H1 (cell line): ENCODE measurements around the gene STAT4. TPM values are rescaled to one million over a fixed set of nuclear protein-coding genes. Genes with fewer than 3 reads are reported as not detected.

Experiments used
- CTCF ChIA-PET: fragments of 300-600 bp; sonication (Branson Sonifier 250); formaldehyde crosslinking; loops from one replicate; lab custom pipeline; 2021; ENCODE audit not compliant: partially characterized antibody; lab: Charles Lee
- POLR2A ChIA-PET: fragments of 300-600 bp; sonication (Branson Sonifier 250); formaldehyde crosslinking; loops from one replicate; lab custom pipeline; 2021; ENCODE audit warnings: inconsistent platforms; ENCODE audit not compliant: partially characterized antibody; lab: Charles Lee
- DNase-seq, 2 experiments: peaks; one replicate each; pipeline versions ENCODE4 v3.0.0 to v3.0.0-alpha.2; 2010 to 2022; ENCODE audit warnings: low spot score in 2 of 2, low read depth in 1 of 2, mixed read lengths in 1 of 2
- FAIRE-seq: peaks from 2 replicates; lab custom pipeline; 2011; peaks lifted over from hg19 to GRCh38; lab: Jason Lieb, UNC
- H2AFZ ChIP-seq: 2 replicates; pipeline ENCODE4 v1.8.1; 2012; ENCODE audit warnings: low read length, inconsistent platforms
- H2AK5ac ChIP-seq: 2 replicates; pipeline ENCODE4 v1.6.1; 2013; ENCODE audit warnings: low read depth, low read length
- H2BK120ac ChIP-seq: replicated peaks from 2 replicates; pipeline ENCODE3; 2013; ENCODE audit warnings: low read depth, low read length, inconsistent platforms
- H2BK12ac ChIP-seq: 2 replicates; pipeline ENCODE4 v1.6.1; 2013; ENCODE audit warnings: low read depth, low read length
- H2BK15ac ChIP-seq: 2 replicates; pipeline ENCODE4 v1.6.1; 2013; ENCODE audit warnings: low read length
- H2BK20ac ChIP-seq: 2 replicates; pipeline ENCODE4 v1.6.1; 2013; ENCODE audit warnings: low read length
- H2BK5ac ChIP-seq: 2 replicates; pipeline ENCODE4 v1.6.1; 2013; ENCODE audit warnings: low read depth, low read length
- H3K14ac ChIP-seq: 2 replicates; pipeline ENCODE4 v1.6.1; 2013; ENCODE audit warnings: inconsistent platforms; ENCODE audit not compliant: insufficient read length
- H3K18ac ChIP-seq: 2 replicates; pipeline ENCODE4 v1.6.1; 2013; ENCODE audit warnings: low read length; ENCODE audit errors: extremely low read depth
- H3K23ac ChIP-seq: 2 replicates; pipeline ENCODE4 v1.6.1; 2013; ENCODE audit warnings: inconsistent platforms; ENCODE audit not compliant: insufficient read length
- H3K23me2 ChIP-seq: 2 replicates; pipeline ENCODE4 v1.6.1; 2013; ENCODE audit warnings: low read depth, low read length
- H3K27ac ChIP-seq: 2 replicates; pipeline ENCODE4 v1.6.1; 2011; ENCODE audit warnings: low read depth, low read length, inconsistent platforms
- H3K27me3 ChIP-seq, 4 experiments: replicated peaks in 1 of 4; 1 replicate in 1 of 4; 2 replicates in 3 of 4; pipeline versions ENCODE4 v1.6.1 to v1.8.1; 2011 to 2013; ENCODE audit warnings: low read length in 3 of 4, mild to moderate bottlenecking in 3 of 4, inconsistent platforms in 2 of 4, mixed read lengths in 2 of 4, moderate library complexity in 1 of 4; ENCODE audit not compliant: control insufficient read depth in 3 of 4, insufficient read depth in 3 of 4; ENCODE audit errors: extremely low read depth in 1 of 4
- H3K36me3 ChIP-seq, 4 experiments: 2 replicates each; pipeline versions ENCODE4 v1.6.1 to v1.8.1; 2011 to 2013; ENCODE audit warnings: mild to moderate bottlenecking in 4 of 4, low read length in 3 of 4, moderate library complexity in 2 of 4, control low read depth in 1 of 4, inconsistent platforms in 1 of 4; ENCODE audit not compliant: insufficient read depth in 4 of 4, control insufficient read depth in 2 of 4
- H3K4ac ChIP-seq: replicated peaks from 2 replicates; pipeline ENCODE3; 2013; ENCODE audit warnings: low read length, low read depth, mixed read lengths, inconsistent platforms; ENCODE audit not compliant: insufficient read length
- H3K4me1 ChIP-seq, 4 experiments: replicated peaks in 1 of 4; 1 replicate in 1 of 4; 2 replicates in 3 of 4; pipeline versions ENCODE4 v1.6.1 to v1.8.1; 2011 to 2013; ENCODE audit warnings: low read length in 3 of 4, inconsistent platforms in 2 of 4, mixed read lengths in 1 of 4; ENCODE audit not compliant: insufficient read depth in 4 of 4, control insufficient read depth in 3 of 4
- H3K4me2 ChIP-seq, 2 experiments: 2 replicates each; pipeline versions ENCODE4 v1.6.1 to v1.8.1; 2011 to 2013; ENCODE audit warnings: low read depth in 2 of 2, low read length in 2 of 2, control low read depth in 1 of 2, inconsistent platforms in 1 of 2, mild to moderate bottlenecking in 1 of 2; ENCODE audit not compliant: insufficient read depth in 1 of 2
- H3K4me3 ChIP-seq, 4 experiments: fragments of 200-600, 300-600 bp in 1 of 4; sonication (generic), shearing (Covaris generic), sonication (Bioruptor Twin) in 1 of 4; 2 replicates each; pipeline versions ENCODE4 v1.5.1 to v1.8.1; 2011 to 2016; ENCODE audit warnings: low read length in 4 of 4, low read depth in 3 of 4, control low read depth in 2 of 4, inconsistent platforms in 2 of 4, mild to moderate bottlenecking in 2 of 4, mixed read lengths in 1 of 4, moderate library complexity in 1 of 4; ENCODE audit not compliant: insufficient read depth in 2 of 4; ENCODE audit errors: extremely low read depth in 1 of 4
- H3K56ac ChIP-seq: replicated peaks from 2 replicates; pipeline ENCODE3; 2013; ENCODE audit warnings: low read depth, mild to moderate bottlenecking, mixed read lengths, low read length, inconsistent platforms; ENCODE audit not compliant: insufficient read length
- H3K79me1 ChIP-seq: 2 replicates; pipeline ENCODE4 v1.6.1; 2013; ENCODE audit warnings: low read depth, low read length, control low read depth
- H3K79me2 ChIP-seq, 2 experiments: 2 replicates each; pipeline versions ENCODE4 v1.6.1 to v1.8.1; 2012 to 2013; ENCODE audit warnings: low read length in 2 of 2, mild to moderate bottlenecking in 2 of 2, inconsistent platforms in 1 of 2; ENCODE audit not compliant: insufficient read depth in 2 of 2, control insufficient read depth in 1 of 2
- H3K9ac ChIP-seq, 4 experiments: replicated peaks in 1 of 4; 1 replicate in 1 of 4; 2 replicates in 3 of 4; pipeline versions ENCODE4 v1.6.1 to v1.8.1; 2011 to 2013; ENCODE audit warnings: low read depth in 3 of 4, low read length in 3 of 4, control low read depth in 2 of 4, mild to moderate bottlenecking in 2 of 4, moderate library complexity in 2 of 4, inconsistent platforms in 1 of 4; ENCODE audit errors: extremely low read depth in 1 of 4
- H3K9me3 ChIP-seq, 2 experiments: 2 replicates each; pipeline versions ENCODE4 v1.6.1 to v1.8.1; 2012 to 2013; ENCODE audit warnings: mild to moderate bottlenecking in 2 of 2, moderate library complexity in 2 of 2, control low read depth in 1 of 2, inconsistent platforms in 1 of 2, low read depth in 1 of 2, low read length in 1 of 2, mixed read lengths in 1 of 2; ENCODE audit not compliant: insufficient read depth in 2 of 2
- H4K20me1 ChIP-seq, 2 experiments: replicated peaks in 1 of 2; 2 replicates each; pipeline versions ENCODE3 to v1.8.1; 2011 to 2013; ENCODE audit warnings: inconsistent platforms in 2 of 2, low read length in 2 of 2, mild to moderate bottlenecking in 1 of 2; ENCODE audit not compliant: insufficient read depth in 2 of 2, control insufficient read depth in 1 of 2
- H4K5ac ChIP-seq: 2 replicates; pipeline ENCODE4 v1.6.1; 2013; ENCODE audit warnings: low read length, low read depth, mixed read lengths, inconsistent platforms; ENCODE audit not compliant: insufficient read length
- H4K8ac ChIP-seq: 2 replicates; pipeline ENCODE4 v1.8.0; 2013; ENCODE audit warnings: mild to moderate bottlenecking, moderate library complexity, low read length, inconsistent platforms; ENCODE audit not compliant: insufficient read depth; ENCODE audit errors: extremely low read depth
- H4K91ac ChIP-seq: replicated peaks from 2 replicates; pipeline ENCODE3; 2013; ENCODE audit warnings: low read length, mixed read lengths, inconsistent platforms; ENCODE audit not compliant: insufficient read length
- BRCA1 ChIP-seq: IDR thresholded peaks from 2 replicates; pipeline ENCODE4 v1.6.1; 2012; ENCODE audit warnings: low read depth, low read length, improper control_type of control experiment
- EP300 ChIP-seq, 2 experiments: IDR thresholded peaks; 1 replicate in 1 of 2; 2 replicates in 1 of 2; pipeline ENCODE4 v1.6.1; 2011 to 2012; ENCODE audit warnings: low read depth in 2 of 2, low read length in 2 of 2, mild to moderate bottlenecking in 2 of 2, borderline replicate concordance in 1 of 2, inconsistent platforms in 1 of 2, moderate library complexity in 1 of 2
- FOSL1 ChIP-seq: IDR thresholded peaks from 2 replicates; pipeline ENCODE4 v1.6.1; 2011; ENCODE audit warnings: mild to moderate bottlenecking, low read depth, low read length, moderate library complexity; ENCODE audit not compliant: insufficient read depth
- HDAC2 ChIP-seq, 2 experiments: fragments of 300-600 bp in 1 of 2; sonication (generic) in 1 of 2; IDR thresholded peaks; 2 replicates each; pipeline ENCODE4 v1.6.1; 2011 to 2012; ENCODE audit warnings: low read depth in 2 of 2, low read length in 2 of 2, mild to moderate bottlenecking in 2 of 2, moderate library complexity in 2 of 2, borderline replicate concordance in 1 of 2, inconsistent platforms in 1 of 2
- NANOG ChIP-seq: IDR thresholded peaks from 2 replicates; pipeline ENCODE4 v1.6.1; 2011; ENCODE audit warnings: low read length, low read depth, mild to moderate bottlenecking, inconsistent platforms; ENCODE audit not compliant: insufficient read depth, poor library complexity, severe bottlenecking
- NRF1 ChIP-seq: IDR thresholded peaks from 2 replicates; pipeline ENCODE4 v1.6.1; 2011; ENCODE audit warnings: mild to moderate bottlenecking, low read depth, low read length, improper control_type of control experiment
- PHF8 ChIP-seq: fragments of 200-600 bp; sonication (generic); conservative IDR thresholded peaks from 2 replicates; pipeline ENCODE4 v1.7.1; 2012; ENCODE audit warnings: low read depth, mild to moderate bottlenecking, inconsistent platforms, low read length, moderate library complexity
- POU5F1 ChIP-seq: IDR thresholded peaks from 2 replicates; pipeline ENCODE4 v1.6.1; 2011; ENCODE audit warnings: low read depth, mild to moderate bottlenecking, low read length, moderate library complexity
- RXRA ChIP-seq: IDR thresholded peaks from 2 replicates; pipeline ENCODE4 v1.6.1; 2011; ENCODE audit warnings: low read depth, mild to moderate bottlenecking, low read length, moderate library complexity; ENCODE audit not compliant: insufficient read depth
- SAP30 ChIP-seq: fragments of 300-600 bp; sonication (generic); IDR thresholded peaks from 2 replicates; pipeline ENCODE4 v1.7.1; 2012; ENCODE audit warnings: low read length, moderate library complexity, mild to moderate bottlenecking, inconsistent platforms; ENCODE audit not compliant: insufficient read depth, insufficient replicate concordance
- SP1 ChIP-seq: IDR thresholded peaks from 2 replicates; pipeline ENCODE4 v1.6.1; 2011; ENCODE audit warnings: low read depth, low read length
- TAF7 ChIP-seq: optimal IDR thresholded peaks from 2 replicates; pipeline ENCODE3; 2011; ENCODE audit warnings: low read depth, mild to moderate bottlenecking, inconsistent platforms, low read length, moderate library complexity, borderline replicate concordance
- TBP ChIP-seq: IDR thresholded peaks from 2 replicates; pipeline ENCODE4 v1.6.1; 2011; ENCODE audit warnings: low read depth, low read length, improper control_type of control experiment
- ZNF274 ChIP-seq: IDR thresholded peaks from 2 replicates; pipeline ENCODE4 v1.7.0; 2012; ENCODE audit warnings: low read length, borderline replicate concordance; ENCODE audit errors: extremely low read depth
- WGBS, 2 experiments: shearing (Covaris generic) in 1 of 2; methylation state at CpG; one replicate each; pipeline versions ENCODE4 v1.1.6 to v1.1.7; 2013 to 2015; ENCODE audit warnings: low lambda C conversion rate in 2 of 2, mixed read lengths in 2 of 2, inconsistent platforms in 1 of 2, low coverage in 1 of 2, missing lambda C conversion rate in 1 of 2; ENCODE audit not compliant: insufficient replicate concordance in 2 of 2, insufficient coverage in 1 of 2, insufficient read length in 1 of 2; ENCODE audit errors: extremely low coverage in 1 of 2, missing lambda C conversion rate in 1 of 2; 5-methylcytosine and 5-hydroxymethylcytosine counted together
- polyA plus RNA-seq, 7 experiments: library from polyadenylated mRNA; depleted of rRNA in 3 of 7; stranded (reverse) in 5 of 7; unstranded in 2 of 7; fragments of >200 nt in 5 of 7; fragments of 200-250 nt in 2 of 7; gene quantifications; 1 replicate in 5 of 7; 2 replicates in 1 of 7; 4 replicates in 1 of 7; pipeline versions ENCODE4 v1.2.1 to v1.2.3, GENCODE V29; 2011 to 2013; ENCODE audit warnings: missing spikeins in 2 of 7, mixed read lengths in 2 of 7
- total RNA-seq: library from RNA; stranded (reverse); fragmentation: NEBNext Ultra II Directional; extraction: Animal tissue kit (Norgen Biotek cat#: 25700); gene quantifications from 2 replicates; pipeline ENCODE4 v1.2.1, GENCODE V29; 2021

STAT4 gene
- total and polyA plus RNA-seq, 2 of the 8 experiments (the other 6 are each of a cell fraction or from before 2014, with no cell fraction given): 0.36 to 0.63 TPM

- H3K23ac ChIP-seq: no peak overlapping the region
- no peak overlapping the region for H3K4ac ChIP-seq
- DNase-seq: no peak
- no peak overlapping the region for H3K14ac ChIP-seq
- CTCF ChIA-PET: interaction anchor here (2.0 to 6.6 kb wide), 2 partner anchors 14 to 107 kb away, joined by 6 to 69 read pairs; no protein-coding TSS in a partner anchor
- H4K5ac ChIP-seq: no peak overlapping the region
- no peak overlapping the region for H4K8ac ChIP-seq
- no peak overlapping the region for H2BK5ac ChIP-seq
- no peak overlapping the region for H2BK20ac ChIP-seq
- WGBS, 2 experiments: 91% methylated on average over 3 of the region's 3 CpGs; no CpG with 5 or more reads in 1 of the 2 experiments
- no peak overlapping the region for H3K4me3 ChIP-seq
- no peak overlapping the region for H2BK120ac ChIP-seq
- H3K79me2 ChIP-seq: no peaks in the 10 kb centered on the region
- H3K9ac ChIP-seq: no peak overlapping the region
- H4K20me1 ChIP-seq: no peaks in the 10 kb centered on the region
- no peaks in the 10 kb centered on the region for H3K27me3 ChIP-seq
- no peaks in the 10 kb centered on the region for H3K23me2 ChIP-seq
- no peak overlapping the region for H2AFZ ChIP-seq
- TF ChIP-seq FOSL1: no peak
- TF ChIP-seq TAF7: no peak
- no peak for TF ChIP-seq PHF8
- no peak for TF ChIP-seq NRF1
- no peak for TF ChIP-seq NANOG
- no peak for TF ChIP-seq EP300 (IDR thresholded peaks at IDR 0.05; ENCODE audit: borderline replicate concordance in 1 of 2, low read depth in 2 of 2, low read length in 2 of 2)
- TF ChIP-seq SAP30: no peak
- TF ChIP-seq SP1: no peak
- TF ChIP-seq ZNF274: no peak
- TF ChIP-seq BRCA1: no peak
- no peak for TF ChIP-seq POU5F1
- TF ChIP-seq HDAC2 (IDR thresholded peaks at IDR 0.05; ENCODE audit: borderline replicate concordance in 1 of 2, low read depth in 2 of 2, low read length in 2 of 2): no peak
- TF ChIP-seq RXRA: no peak
- no peak for TF ChIP-seq TBP
- TF ChIP-seq, all 59 proteins: peak for 0
- Histone ChIP-seq H3K79me1 (no peaks in the 10 kb centered on the region), H3K27ac (no peak overlapping the region), H3K4me2 (no peak overlapping the region), H3K9me3 (no peaks in the 10 kb centered on the region), H3K36me3 (no peaks in the 10 kb centered on the region), H2BK15ac (no peak overlapping the region), H3K56ac (no peak overlapping the region), H3K18ac (no peak overlapping the region), H3K4me1 (no peaks in the 10 kb centered on the region), H2AK5ac (no peak overlapping the region), H4K91ac (no peak overlapping the region), H2BK12ac (no peak overlapping the region)
- POLR2A ChIA-PET: no interaction called here
- FAIRE-seq: no peak
Measured at GRCh38 chr2:191048073-191048472, 102.7 kb downstream of the STAT4 start.
